Tibial nerve (tissue), 4 donors: ENCODE measurements around the gene RASIP1.

ENCODE experiments used
- EP300 ChIP-seq, 2 donors: sonication (generic); formaldehyde crosslinking; IDR thresholded peaks; one replicate each; pipeline ENCODE4 v1.6.1; 2017; ENCODE audit warnings: antibody characterized with exemption in 2 of 2, mild to moderate bottlenecking in 1 of 2
- POLR2A ChIP-seq, 2 donors: fragments of 450-650 bp; IDR thresholded peaks; one replicate each; pipeline ENCODE4 v1.6.1; 2017; ENCODE audit warnings: antibody characterized with exemption in 2 of 2, mild to moderate bottlenecking in 2 of 2, moderate library complexity in 2 of 2
- TF ChIP-seq, protein P1 (sequence below), 5 experiments: fragments of 200-600 bp in 3 of 5; fragments of 450-650 bp in 2 of 5; sonication (generic) in 3 of 5; IDR thresholded peaks; one replicate each; pipeline ENCODE4 v1.5.1; 2016 to 2019; ENCODE audit warnings: antibody characterized with exemption in 5 of 5, mild to moderate bottlenecking in 3 of 5, moderate library complexity in 2 of 5

DNA sequence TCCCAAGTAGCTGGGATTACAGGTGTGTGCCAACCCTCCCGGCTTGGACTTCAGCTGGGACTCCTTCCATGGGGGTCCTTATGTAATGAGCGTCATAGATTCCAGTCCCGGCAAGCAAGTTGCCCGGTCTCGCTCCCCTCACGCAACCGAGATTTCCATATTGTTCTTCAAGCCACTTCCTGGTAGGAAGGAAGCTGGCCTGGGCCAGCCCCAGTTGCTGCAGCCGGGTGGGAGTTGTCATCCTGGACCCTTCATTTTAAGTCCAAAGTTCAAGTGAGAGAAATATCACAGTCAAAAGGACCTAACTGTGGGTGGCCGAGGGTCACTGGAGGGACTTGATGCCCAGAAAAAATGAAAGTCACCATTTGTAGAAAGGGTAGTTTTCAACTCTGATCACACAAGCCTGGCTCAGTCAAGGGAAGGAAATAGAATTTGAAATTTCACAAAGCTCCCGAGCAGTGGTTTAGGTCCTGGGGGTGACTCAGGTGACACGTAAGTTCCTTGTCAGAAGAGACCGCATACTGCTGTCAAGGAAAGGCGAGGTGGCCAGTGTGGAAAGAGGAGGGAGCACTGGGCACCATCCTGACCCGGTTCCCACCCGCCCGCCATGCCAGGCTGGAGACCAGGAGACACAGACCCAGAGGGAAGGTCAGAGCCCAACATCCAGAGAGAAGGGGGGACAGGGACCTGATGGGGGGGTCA lies 20.2 kb upstream of the RASIP1 start:
- TF ChIP-seq EP300 (IDR thresholded peaks at IDR 0.05), result no peak
- TF ChIP-seq, protein P1, sequence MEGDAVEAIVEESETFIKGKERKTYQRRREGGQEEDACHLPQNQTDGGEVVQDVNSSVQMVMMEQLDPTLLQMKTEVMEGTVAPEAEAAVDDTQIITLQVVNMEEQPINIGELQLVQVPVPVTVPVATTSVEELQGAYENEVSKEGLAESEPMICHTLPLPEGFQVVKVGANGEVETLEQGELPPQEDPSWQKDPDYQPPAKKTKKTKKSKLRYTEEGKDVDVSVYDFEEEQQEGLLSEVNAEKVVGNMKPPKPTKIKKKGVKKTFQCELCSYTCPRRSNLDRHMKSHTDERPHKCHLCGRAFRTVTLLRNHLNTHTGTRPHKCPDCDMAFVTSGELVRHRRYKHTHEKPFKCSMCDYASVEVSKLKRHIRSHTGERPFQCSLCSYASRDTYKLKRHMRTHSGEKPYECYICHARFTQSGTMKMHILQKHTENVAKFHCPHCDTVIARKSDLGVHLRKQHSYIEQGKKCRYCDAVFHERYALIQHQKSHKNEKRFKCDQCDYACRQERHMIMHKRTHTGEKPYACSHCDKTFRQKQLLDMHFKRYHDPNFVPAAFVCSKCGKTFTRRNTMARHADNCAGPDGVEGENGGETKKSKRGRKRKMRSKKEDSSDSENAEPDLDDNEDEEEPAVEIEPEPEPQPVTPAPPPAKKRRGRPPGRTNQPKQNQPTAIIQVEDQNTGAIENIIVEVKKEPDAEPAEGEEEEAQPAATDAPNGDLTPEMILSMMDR (IDR thresholded peaks at IDR 0.05), result no peak
- no peak for TF ChIP-seq POLR2A (IDR thresholded peaks at IDR 0.05)
